Middle frontal gyrus (tissue), 1 donor: ENCODE results near the gene ZNF831.
A peak's percentile ranks its signal among the peaks of the same experiment; 100 is the strongest.

Experiments used
- DNase-seq: peaks from one replicate; pipeline ENCODE4 v3.0.0-alpha.2; 2015; ENCODE audit warnings: low spot score; ENCODE audit errors: extremely low spot score

Gene ZNF831

GRCh38 chr20:59214073-59214472 lies 50.5 kb downstream of the ZNF831 start:
- DNase-seq = no peak

GRCh38 chr20:59214606-59215547 lies 51.3 kb downstream of the ZNF831 start:
- no peak for DNase-seq

- DNase-seq = no peak
These were observed 53.6 kb downstream of the ZNF831 start for GRCh38 chr20:59217173-59217572.

- no peak for DNase-seq
These were observed 54.2 kb downstream of the ZNF831 start for GRCh38 chr20:59217794-59218280.

GRCh38 chr20:59219211-59219610 lies 55.6 kb downstream of the ZNF831 start:
- no peak for DNase-seq

GRCh38 chr20:59220161-59220560 lies 56.5 kb downstream of the ZNF831 start:
- no peak for DNase-seq

GRCh38 chr20:59221049-59221706 lies 57.6 kb downstream of the ZNF831 start:
- DNase-seq = no peak

- no peak for DNase-seq
These were observed 58.2 kb downstream of the ZNF831 start for GRCh38 chr20:59221707-59222252.

- DNase-seq = peak; percentile 68
These were observed 58.9 kb downstream of the ZNF831 start for GRCh38 chr20:59222253-59223181.

- DNase-seq = peak; percentile 14
These were observed 59.6 kb downstream of the ZNF831 start for GRCh38 chr20:59223182-59223601.

- no peak for DNase-seq
These were observed 60.1 kb downstream of the ZNF831 start for GRCh38 chr20:59223750-59224149.

GRCh38 chr20:59224236-59224635 lies 60.6 kb downstream of the ZNF831 start:
- DNase-seq = no peak

- DNase-seq = no peak
These were observed 66.8 kb downstream of the ZNF831 start for GRCh38 chr20:59230385-59230784.

GRCh38 chr20:59231124-59231804 lies 67.6 kb downstream of the ZNF831 start:
- DNase-seq = no peak

GRCh38 chr20:59232618-59233017 lies 69.0 kb downstream of the ZNF831 start:
- no peak for DNase-seq

GRCh38 chr20:59235226-59235625 lies 71.6 kb downstream of the ZNF831 start:
- DNase-seq = no peak

- DNase-seq = no peak
These were observed 76.4 kb downstream of the ZNF831 start for GRCh38 chr20:59240006-59240405.

GRCh38 chr20:59242714-59243626 lies 79.3 kb downstream of the ZNF831 start:
- DNase-seq = no peak

- no peak for DNase-seq
These were observed 83.2 kb downstream of the ZNF831 start for GRCh38 chr20:59246691-59247400.
